ENCODE data around the gene CTDP1. TPM values are rescaled to one million over a fixed set of nuclear protein-coding genes. Genes with fewer than 3 reads are reported as not detected.

Gene CTDP1
- total RNA-seq, 2 experiments from 2014 or later = 44.4 to 44.6 TPM

GRCh38 chr18:79802298-79802697 lies 122.7 kb downstream of the CTDP1 start:
- no peak overlapping the region for H3K27ac Mint-ChIP-seq
- H3K9me3 Mint-ChIP-seq = no peaks in the 10 kb centered on the region

GRCh38 chr18:79803611-79804051 lies 124.0 kb downstream of the CTDP1 start:
- H3K4me3 Mint-ChIP-seq = no peak overlapping the region
- peaks cover 17% of the 10 kb centered on the region for H3K4me1 Mint-ChIP-seq
- H3K9me3 Mint-ChIP-seq = no peaks in the 10 kb centered on the region
- H3K27ac Mint-ChIP-seq = no peak overlapping the region
- H3K36me3 Mint-ChIP-seq = no peaks in the 10 kb centered on the region
- DNase-seq = no peak
- H3K27me3 Mint-ChIP-seq = peaks cover 16% of the 10 kb centered on the region

More at GRCh38 chr18:79802298-79802697, 122.7 kb downstream of the CTDP1 start:
- H3K36me3 Mint-ChIP-seq = no peaks in the 10 kb centered on the region
- H3K27me3 Mint-ChIP-seq = peaks cover 19% of the 10 kb centered on the region
- no peak for DNase-seq
- H3K4me3 Mint-ChIP-seq = no peak overlapping the region
- peaks cover 18% of the 10 kb centered on the region for H3K4me1 Mint-ChIP-seq

Other genes with a start within 250 kb of the CTDP1 start
- not detected for gene KCNG2, start 118.1 kb downstream of the CTDP1 start, total RNA-seq